GM21717 (cell line): Measurements from ENCODE around the gene NQO2.

Source experiments
- ATAC-seq: cut with Tn5 transposase; IDR thresholded peaks from one replicate; pipeline ENCODE4 v1.9.1; 2021; ENCODE audit warnings: mild to moderate bottlenecking, moderate library complexity; ENCODE audit not compliant: unreplicated experiment

Gene NQO2

DNA sequence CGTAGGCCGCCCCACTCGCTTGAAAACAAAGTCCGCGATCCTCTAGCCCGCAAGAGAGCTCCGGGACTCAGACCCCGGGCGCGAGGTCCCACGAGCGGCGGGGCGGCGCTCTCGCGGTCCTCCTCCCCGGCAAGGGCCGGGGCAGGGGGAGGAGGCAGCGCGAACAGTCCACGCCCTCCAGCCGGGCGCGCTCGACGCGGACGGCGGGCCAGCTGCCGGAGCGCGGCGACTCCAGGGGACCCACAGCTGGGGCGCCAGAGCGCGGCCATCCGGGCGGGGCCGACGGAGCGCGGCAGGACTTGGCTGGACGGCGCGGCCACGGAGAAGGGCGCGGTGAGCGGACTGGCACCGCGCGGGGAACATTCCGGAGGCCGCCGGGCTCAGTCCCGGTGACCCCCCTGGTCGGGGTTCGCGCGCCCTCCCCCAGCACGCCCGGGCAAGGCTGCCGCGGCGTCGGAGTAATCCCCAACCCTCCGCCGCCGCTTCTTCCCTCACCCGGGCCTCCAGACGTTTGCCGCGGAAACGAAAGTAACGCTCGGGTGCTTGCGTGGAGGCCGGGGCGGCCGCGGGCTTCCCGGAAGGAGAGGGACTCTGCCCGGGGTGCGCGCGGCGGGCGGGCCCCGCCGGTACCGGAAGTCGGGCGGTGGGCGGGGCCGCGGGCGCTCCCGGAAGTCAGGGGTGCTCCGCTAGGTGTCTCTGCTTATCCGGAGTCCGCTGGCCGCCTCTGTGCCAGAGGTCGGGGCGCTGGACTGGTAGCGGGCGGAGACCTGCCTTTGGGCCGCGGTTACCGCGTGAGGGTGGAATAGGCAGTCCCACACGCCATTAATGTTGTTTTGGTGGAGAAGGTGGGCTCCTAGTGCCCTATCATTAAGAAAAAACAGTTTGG is 68.9 kb downstream of the NQO2 start, which contains the start of gene RIPK1:
Gene RIPK1, plus strand, starts transcription at position 166 of the 886 bp plus-strand sequence. CDS start 8,330 bp downstream, outside the sequence.
- peak; percentile 81 for ATAC-seq
